H9 (cell line): ENCODE measurements around the gene IPO11. TPM values are rescaled to one million over a fixed set of nuclear protein-coding genes. Genes with fewer than 3 reads are reported as not detected.

ENCODE experiments used
- DNase-seq: peaks from one replicate; pipeline ENCODE4 v3.0.0-alpha.2; 2017
- H2AFZ ChIP-seq: one replicate; pipeline ENCODE4 v1.6.1; 2013; ENCODE audit warnings: mild to moderate bottlenecking, low read length, control low read depth, moderate library complexity
- H2AK5ac ChIP-seq: 2 replicates; pipeline ENCODE4 v1.6.1; 2013; ENCODE audit warnings: low read length, control low read depth, mixed read lengths; ENCODE audit not compliant: insufficient read length
- H2BK120ac ChIP-seq: one replicate; pipeline ENCODE4 v1.6.1; 2013; ENCODE audit warnings: low read depth, mild to moderate bottlenecking, low read length, control low read depth, inconsistent platforms; ENCODE audit not compliant: poor library complexity, severe bottlenecking
- H2BK12ac ChIP-seq: 2 replicates; pipeline ENCODE4 v1.6.1; 2013; ENCODE audit warnings: low read length, control low read depth, mixed read lengths, low read depth; ENCODE audit not compliant: insufficient read length
- H2BK15ac ChIP-seq: 2 replicates; pipeline ENCODE4 v1.6.1; 2013; ENCODE audit warnings: low read depth, low read length, control low read depth
- H2BK20ac ChIP-seq: one replicate; pipeline ENCODE4 v1.6.1; 2013; ENCODE audit warnings: low read depth, mild to moderate bottlenecking, low read length, control low read depth, inconsistent platforms; ENCODE audit not compliant: poor library complexity, severe bottlenecking
- H2BK5ac ChIP-seq: 2 replicates; pipeline ENCODE4 v1.6.1; 2013; ENCODE audit warnings: low read length, control low read depth, mixed read lengths; ENCODE audit not compliant: insufficient read length
- H3K14ac ChIP-seq: 2 replicates; pipeline ENCODE4 v1.6.1; 2013; ENCODE audit warnings: low read length, control low read depth; ENCODE audit not compliant: insufficient read depth
- H3K18ac ChIP-seq: 2 replicates; pipeline ENCODE4 v1.6.1; 2013; ENCODE audit warnings: low read depth, mild to moderate bottlenecking, mixed read lengths, low read length, control low read depth; ENCODE audit not compliant: insufficient read length
- H3K23ac ChIP-seq: 2 replicates; pipeline ENCODE4 v1.6.1; 2013; ENCODE audit warnings: low read length, control low read depth, mixed read lengths, low read depth; ENCODE audit not compliant: insufficient read length
- H3K23me2 ChIP-seq: 2 replicates; pipeline ENCODE4 v1.6.1; 2013; ENCODE audit warnings: low read depth, mild to moderate bottlenecking, mixed read lengths, low read length, control low read depth; ENCODE audit not compliant: insufficient read length, poor library complexity, severe bottlenecking
- H3K27ac ChIP-seq: 2 replicates; pipeline ENCODE4 v1.5.1; 2013; ENCODE audit warnings: low read length, control low read depth, mixed read lengths, low read depth; ENCODE audit not compliant: insufficient read length
- H3K27me3 ChIP-seq: 2 replicates; pipeline ENCODE4 v1.6.1; 2013; ENCODE audit warnings: low read length, control low read depth, inconsistent platforms; ENCODE audit not compliant: insufficient read depth
- H3K4ac ChIP-seq: 2 replicates; pipeline ENCODE4 v1.6.1; 2013; ENCODE audit warnings: low read depth, mild to moderate bottlenecking, control low read depth, inconsistent platforms, low read length, moderate library complexity
- H3K4me1 ChIP-seq: 2 replicates; pipeline ENCODE4 v1.6.1; 2013; ENCODE audit warnings: low read length, control low read depth, inconsistent platforms; ENCODE audit not compliant: insufficient read depth
- H3K4me2 ChIP-seq: 2 replicates; pipeline ENCODE4 v1.6.1; 2013; ENCODE audit warnings: low read length, control low read depth, mixed read lengths; ENCODE audit not compliant: insufficient read length, insufficient read depth
- H3K56ac ChIP-seq: 2 replicates; pipeline ENCODE4 v1.6.1; 2013; ENCODE audit warnings: low read depth, mild to moderate bottlenecking, mixed read lengths, low read length, control low read depth; ENCODE audit not compliant: insufficient read length
- H3K79me1 ChIP-seq: 2 replicates; pipeline ENCODE4 v1.6.1; 2013; ENCODE audit warnings: low read depth, mild to moderate bottlenecking, moderate library complexity, low read length, control low read depth, inconsistent platforms; ENCODE audit not compliant: insufficient read depth, poor library complexity, severe bottlenecking
- H3K79me2 ChIP-seq: 2 replicates; pipeline ENCODE4 v1.6.1; 2013; ENCODE audit warnings: low read length, control low read depth, inconsistent platforms; ENCODE audit not compliant: insufficient read depth
- H3K9ac ChIP-seq: 2 replicates; pipeline ENCODE4 v1.6.1; 2013; ENCODE audit warnings: low read length, control low read depth, mixed read lengths; ENCODE audit not compliant: insufficient read length; ENCODE audit errors: extremely low read depth
- H3K9me3 ChIP-seq: one replicate; pipeline ENCODE4 v1.6.1; 2013; ENCODE audit warnings: low read depth, low read length, inconsistent platforms; ENCODE audit not compliant: control insufficient read depth
- H3T11ph ChIP-seq: one replicate; pipeline ENCODE4 v1.6.1; 2013; ENCODE audit warnings: mild to moderate bottlenecking, low read length, control low read depth, inconsistent platforms
- H4K20me1 ChIP-seq: one replicate; pipeline ENCODE4 v1.6.1; 2013; ENCODE audit not compliant: control insufficient read depth, insufficient read length, insufficient read depth
- H4K5ac ChIP-seq: 2 replicates; pipeline ENCODE4 v1.6.1; 2013; ENCODE audit warnings: low read depth, mild to moderate bottlenecking, mixed read lengths, low read length, control low read depth; ENCODE audit not compliant: insufficient read length
- H4K8ac ChIP-seq: replicated peaks from 2 replicates; pipeline ENCODE4 v1.6.1; 2013; ENCODE audit warnings: low read length, control low read depth, mixed read lengths, low read depth; ENCODE audit not compliant: insufficient read length
- H4K91ac ChIP-seq: 2 replicates; pipeline ENCODE4 v1.6.1; 2013; ENCODE audit warnings: low read depth, mild to moderate bottlenecking, moderate library complexity, mixed read lengths, low read length, control low read depth; ENCODE audit not compliant: insufficient read length
- H3K27ac Mint-ChIP-seq, 3 experiments: 2 replicates in 2 of 3; 3 replicates in 1 of 3; pipeline ENCODE4 v1.8.0; 2020 to 2021; ENCODE audit warnings: mixed read lengths in 3 of 3, mild to moderate bottlenecking in 1 of 3, moderate library complexity in 1 of 3
- H3K27me3 Mint-ChIP-seq: 2 replicates; pipeline ENCODE4 v1.8.0; 2021; ENCODE audit warnings: low read depth, mild to moderate bottlenecking, moderate library complexity, mixed read lengths
- H3K36me3 Mint-ChIP-seq, 3 experiments: 2 replicates in 2 of 3; 3 replicates in 1 of 3; pipeline ENCODE4 v1.8.0; 2020 to 2021; ENCODE audit warnings: low read depth in 3 of 3, mixed read lengths in 3 of 3; ENCODE audit not compliant: insufficient read depth in 1 of 3
- H3K4me1 Mint-ChIP-seq, 2 experiments: 2 replicates each; pipeline ENCODE4 v1.8.0; 2020; ENCODE audit warnings: mixed read lengths in 2 of 2
- H3K4me3 Mint-ChIP-seq, 2 experiments: 2 replicates in 1 of 2; 3 replicates in 1 of 2; pipeline ENCODE4 v1.8.0; 2020 to 2021; ENCODE audit warnings: mild to moderate bottlenecking in 2 of 2, mixed read lengths in 2 of 2, moderate library complexity in 1 of 2
- H3K9me3 Mint-ChIP-seq, 2 experiments: 2 replicates in 1 of 2; 3 replicates in 1 of 2; pipeline ENCODE4 v1.8.0; 2020; ENCODE audit warnings: mild to moderate bottlenecking in 2 of 2, mixed read lengths in 2 of 2, moderate library complexity in 1 of 2
- WGBS: extraction: QIAGEN DNeasy Blood & Tissue Kit; methylation state at CpG from one replicate; pipeline ENCODE4 v1.1.7; 2013; ENCODE audit warnings: missing lambda C conversion rate, low lambda C conversion rate, mixed read lengths; ENCODE audit not compliant: insufficient read length; ENCODE audit errors: extremely low coverage; 5-methylcytosine and 5-hydroxymethylcytosine counted together
- total RNA-seq: library from RNA; stranded (reverse); gene quantifications from 2 replicates; pipeline ENCODE4 v1.2.1, GENCODE V29; 2021
- TF ChIP-seq, protein P1 (sequence below): fragments of 200-600 bp; sonication (generic); conservative IDR thresholded peaks from 3 replicates; pipeline ENCODE4 v1.8.0; 2021; ENCODE audit warnings: antibody characterized with exemption, mild to moderate bottlenecking

The IPO11 gene
- total RNA-seq, 1 experiment from 2014 or later: 63.0 TPM

DNA sequence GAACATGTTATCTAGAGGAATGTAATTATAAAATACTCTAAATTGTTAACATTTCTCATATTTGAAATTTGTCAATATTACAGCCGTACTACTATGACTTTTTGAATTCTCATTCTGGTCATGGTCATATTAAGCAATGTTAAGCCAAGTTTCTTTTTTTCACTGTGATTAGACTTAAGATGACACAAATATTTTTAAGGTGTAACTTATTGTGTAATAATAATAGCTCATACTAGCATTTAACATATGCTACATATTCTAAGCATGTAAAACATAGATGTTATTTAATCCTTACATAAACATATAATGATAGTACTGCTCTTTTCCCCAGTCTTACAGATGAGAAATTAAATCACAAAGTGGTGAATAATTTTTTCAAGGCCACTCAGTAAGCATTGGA lies 130.2 kb downstream of the IPO11 start:
- no peak overlapping the region for H3K4me3 Mint-ChIP-seq
- Histone ChIP-seq H3K4me1 (no peaks in the 10 kb centered on the region), H2BK15ac (no peak overlapping the region), H4K91ac (no peak overlapping the region), H3K9ac (no peak overlapping the region), H2BK120ac (no peak overlapping the region), H3K79me1 (no peaks in the 10 kb centered on the region), H3K4me2 (no peak overlapping the region), H2BK12ac (no peak overlapping the region), H3K23ac (no peak overlapping the region), H3K56ac (no peak overlapping the region), H2AFZ (no peak overlapping the region), H2BK20ac (no peak overlapping the region), H3K27me3 (no peaks in the 10 kb centered on the region), H4K8ac (no peak overlapping the region), H4K20me1 (no peaks in the 10 kb centered on the region), H3K4ac (no peak overlapping the region), H3K9me3 (no peaks in the 10 kb centered on the region), H4K5ac (no peak overlapping the region), H2BK5ac (no peak overlapping the region), H3K14ac (no peak overlapping the region), H2AK5ac (no peak overlapping the region), H3K79me2 (no peaks in the 10 kb centered on the region), H3K27ac (no peak overlapping the region), H3K23me2 (no peaks in the 10 kb centered on the region), H3T11ph (no peak overlapping the region), H3K18ac (no peak overlapping the region)
- DNase-seq: no peak
- no CpG with 5 or more reads among the region's 1 CpG for WGBS
- no peaks in the 10 kb centered on the region for H3K27me3 Mint-ChIP-seq
- TF ChIP-seq, protein P1, sequence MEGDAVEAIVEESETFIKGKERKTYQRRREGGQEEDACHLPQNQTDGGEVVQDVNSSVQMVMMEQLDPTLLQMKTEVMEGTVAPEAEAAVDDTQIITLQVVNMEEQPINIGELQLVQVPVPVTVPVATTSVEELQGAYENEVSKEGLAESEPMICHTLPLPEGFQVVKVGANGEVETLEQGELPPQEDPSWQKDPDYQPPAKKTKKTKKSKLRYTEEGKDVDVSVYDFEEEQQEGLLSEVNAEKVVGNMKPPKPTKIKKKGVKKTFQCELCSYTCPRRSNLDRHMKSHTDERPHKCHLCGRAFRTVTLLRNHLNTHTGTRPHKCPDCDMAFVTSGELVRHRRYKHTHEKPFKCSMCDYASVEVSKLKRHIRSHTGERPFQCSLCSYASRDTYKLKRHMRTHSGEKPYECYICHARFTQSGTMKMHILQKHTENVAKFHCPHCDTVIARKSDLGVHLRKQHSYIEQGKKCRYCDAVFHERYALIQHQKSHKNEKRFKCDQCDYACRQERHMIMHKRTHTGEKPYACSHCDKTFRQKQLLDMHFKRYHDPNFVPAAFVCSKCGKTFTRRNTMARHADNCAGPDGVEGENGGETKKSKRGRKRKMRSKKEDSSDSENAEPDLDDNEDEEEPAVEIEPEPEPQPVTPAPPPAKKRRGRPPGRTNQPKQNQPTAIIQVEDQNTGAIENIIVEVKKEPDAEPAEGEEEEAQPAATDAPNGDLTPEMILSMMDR: no peak
- no peaks in the 10 kb centered on the region for H3K4me1 Mint-ChIP-seq
- H3K27ac Mint-ChIP-seq: no peak overlapping the region
- H3K9me3 Mint-ChIP-seq: peaks cover 0 to 5% of the 10 kb centered on the region in 2 experiments; a peak in 2 of 5 replicates
- H3K36me3 Mint-ChIP-seq: peaks cover 26 to 35% (median 26%) of the 10 kb centered on the region in 3 experiments
